GM23338 (cell line): ENCODE results near the gene HCRT. TPM values are rescaled to one million over a fixed set of nuclear protein-coding genes. Genes with fewer than 3 reads are reported as not detected.
A peak's percentile ranks its signal among the peaks of the same experiment; 100 is the strongest.

Experiments used
- ATAC-seq: fragments of 200-7000 bp; cut with Tn5 transposase; 3 replicates; pipeline ENCODE4 v1.9.1; 2020
- DNase-seq: peaks from one replicate; pipeline ENCODE4 v3.0.0-alpha.2; 2015; ENCODE audit warnings: low spot score
- H2AFZ ChIP-seq: fragments of 200-600 bp; sonication (generic); 2 replicates; pipeline ENCODE4 v1.8.0; 2016; ENCODE audit warnings: antibody characterized with exemption, mild to moderate bottlenecking, moderate library complexity
- H3F3A ChIP-seq: fragments of 200-600 bp; sonication (generic); replicated peaks from 2 replicates; pipeline ENCODE4 v1.8.0; 2017; ENCODE audit warnings: antibody characterized with exemption, mixed run types, low read depth
- H3K27ac ChIP-seq: fragments of 200-600 bp; sonication (generic); 2 replicates; pipeline ENCODE4 v1.6.1; 2016; ENCODE audit warnings: low read depth
- H3K27me3 ChIP-seq: fragments of 200-600 bp; sonication (generic); 2 replicates; pipeline ENCODE4 v1.8.0; 2016; ENCODE audit warnings: mild to moderate bottlenecking, mixed run types, moderate library complexity; ENCODE audit not compliant: insufficient read depth
- H3K36me3 ChIP-seq: fragments of 200-600 bp; sonication (generic); 2 replicates; pipeline ENCODE4 v1.8.0; 2016; ENCODE audit warnings: mild to moderate bottlenecking; ENCODE audit not compliant: insufficient read depth
- H3K4me1 ChIP-seq: fragments of 200-600 bp; sonication (generic); 2 replicates; pipeline ENCODE4 v1.8.0; 2016; ENCODE audit warnings: mild to moderate bottlenecking, moderate library complexity; ENCODE audit not compliant: insufficient read depth
- H3K4me2 ChIP-seq: fragments of 200-600 bp; sonication (generic); 2 replicates; pipeline ENCODE4 v1.7.1; 2017; ENCODE audit warnings: mixed run types
- H3K4me3 ChIP-seq: fragments of 200-600 bp; sonication (generic); 2 replicates; pipeline ENCODE4 v1.6.1; 2016; ENCODE audit warnings: mixed run types
- H3K79me2 ChIP-seq: fragments of 200-600 bp; sonication (generic); replicated peaks from 2 replicates; pipeline ENCODE4 v1.8.0; 2017; ENCODE audit warnings: mild to moderate bottlenecking; ENCODE audit not compliant: insufficient read depth
- H3K9me2 ChIP-seq: fragments of 200-600 bp; sonication (generic); 2 replicates; pipeline ENCODE4 v1.8.0; 2017; ENCODE audit not compliant: insufficient read depth
- H4K20me1 ChIP-seq: fragments of 200-600 bp; sonication (generic); replicated peaks from 2 replicates; pipeline ENCODE4 v1.8.0; 2017; ENCODE audit warnings: mild to moderate bottlenecking; ENCODE audit not compliant: insufficient read depth
- H3K27ac Mint-ChIP-seq: 2 replicates; pipeline ENCODE4 v1.8.0; 2020; ENCODE audit warnings: inconsistent platforms, mild to moderate bottlenecking, moderate library complexity, mixed read lengths
- H3K27me3 Mint-ChIP-seq: 3 replicates; pipeline ENCODE4 v1.8.0; 2022; ENCODE audit warnings: low read depth, mild to moderate bottlenecking, moderate library complexity, mixed read lengths, inconsistent platforms; ENCODE audit not compliant: insufficient read depth, poor library complexity
- H3K36me3 Mint-ChIP-seq: 3 replicates; pipeline ENCODE4 v1.8.0; 2021; ENCODE audit warnings: low read depth, mild to moderate bottlenecking, inconsistent platforms, moderate library complexity, mixed read lengths
- H3K4me1 Mint-ChIP-seq: 3 replicates; pipeline ENCODE4 v1.8.0; 2020; ENCODE audit warnings: mild to moderate bottlenecking, inconsistent platforms, mixed read lengths
- H3K4me3 Mint-ChIP-seq: 3 replicates; pipeline ENCODE4 v1.8.0; 2021; ENCODE audit warnings: moderate library complexity, mild to moderate bottlenecking, inconsistent platforms, mixed read lengths
- H3K9me3 Mint-ChIP-seq: 3 replicates; pipeline ENCODE4 v1.8.0; 2020; ENCODE audit warnings: moderate library complexity, mild to moderate bottlenecking, inconsistent platforms, mixed read lengths
- CREB1 ChIP-seq: fragments of 250-450 bp; sonication (Bioruptor Pico); IDR thresholded peaks from 2 replicates; pipeline ENCODE4 v1.5.0; 2020; ENCODE audit warnings: low read depth, mild to moderate bottlenecking, moderate library complexity
- ZNF331 ChIP-seq: fragments of 250-450 bp; sonication (Bioruptor Pico); IDR thresholded peaks from 2 replicates; pipeline ENCODE4 v1.5.0; 2020; ENCODE audit warnings: low read depth, mild to moderate bottlenecking, moderate library complexity
- polyA plus RNA-seq: library from polyadenylated mRNA; unstranded; fragments of >200 nt; fragmentation: Nextera tagmentation; extraction: Ambion mirVana; gene quantifications from 2 replicates; pipeline ENCODE4 v1.2.1, GENCODE V29; 2016
- total RNA-seq: library from RNA; depleted of rRNA; stranded (reverse); fragments of >200 nt; shearing (Covaris generic); gene quantifications from 2 replicates; pipeline ENCODE4 v1.2.3, GENCODE V29; 2014
- TF ChIP-seq, protein P1 (sequence below): fragments of 250-450 bp; sonication (Bioruptor Pico); IDR thresholded peaks from 2 replicates; pipeline ENCODE4 v1.5.0; 2020; ENCODE audit warnings: mild to moderate bottlenecking, moderate library complexity
- TF ChIP-seq, protein P2 (sequence below): IDR thresholded peaks from one replicate; pipeline ENCODE4 v1.6.1; 2018; ENCODE audit warnings: antibody characterized with exemption; ENCODE audit not compliant: unreplicated experiment
- TF ChIP-seq, protein P3 (sequence below), 2 experiments: fragments of 200-600 bp in 1 of 2; sonication (generic) in 1 of 2; conservative IDR thresholded peaks; 2 replicates each; pipeline versions ENCODE4 v1.5.1 to v1.6.1; 2016 to 2017; ENCODE audit warnings: antibody characterized with exemption in 2 of 2, low read depth in 2 of 2, mild to moderate bottlenecking in 2 of 2, moderate library complexity in 1 of 2

Gene HCRT
- total and polyA plus RNA-seq, 2 experiments from 2014 or later, result not detected

DNA sequence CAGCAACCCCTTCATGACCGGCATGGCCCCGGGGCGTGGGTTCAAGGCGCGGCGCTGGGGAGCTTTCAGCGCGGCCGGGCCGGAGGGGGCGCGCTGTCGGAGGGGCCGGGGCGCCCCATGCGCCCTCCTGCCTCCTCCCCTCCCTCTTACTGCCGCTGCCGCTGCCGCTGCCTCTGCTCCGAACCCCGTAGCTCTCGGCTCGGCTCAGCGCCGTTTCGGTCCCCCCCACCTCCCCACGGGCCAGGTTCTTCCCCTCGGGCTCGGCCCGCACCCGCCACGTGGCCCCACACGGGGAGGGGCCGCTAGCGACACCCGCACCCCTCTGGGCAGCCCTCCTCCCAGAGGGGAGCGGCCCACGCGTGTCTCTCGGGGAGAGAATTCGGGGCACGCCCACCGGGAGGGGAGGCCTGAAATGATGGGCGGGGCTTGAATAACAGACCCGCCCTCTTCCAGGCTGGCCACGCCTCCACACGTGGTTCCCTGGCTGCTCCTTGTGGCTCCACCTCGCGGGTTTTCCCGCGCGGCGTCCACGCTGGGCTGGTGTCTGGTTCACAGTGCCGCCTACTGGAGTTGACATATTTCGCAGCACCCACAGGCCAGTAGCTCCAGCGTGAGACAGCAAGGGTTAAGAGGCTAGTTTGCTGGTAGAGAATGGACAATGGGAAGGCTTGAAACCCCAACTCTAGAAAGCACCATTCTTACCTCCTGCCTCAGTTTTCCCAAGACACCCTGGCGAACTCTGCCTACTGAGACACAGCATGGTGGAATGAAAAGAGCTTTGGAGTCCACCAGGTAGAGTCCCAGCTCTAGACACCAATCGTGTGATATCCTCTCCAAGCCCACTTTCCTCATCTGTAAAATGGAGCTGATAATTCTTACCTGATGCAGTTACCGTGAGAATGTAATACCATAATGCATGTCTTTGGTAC lies 4.1 kb downstream of the HCRT start, which contains the start of gene KCNH4:
KCNH4 (minus strand) TSS at position 221 of the 929 bp plus-strand sequence; CDS start at position 24, 197 bp downstream.
- H3K36me3 ChIP-seq, result no peaks in the 10 kb centered on the region
- Mint-ChIP-seq H3K4me1 (peaks cover 33% of the 10 kb centered on the region), H3K36me3 (no peaks in the 10 kb centered on the region), H3K27ac (no peak within 1 kb of the TSS), H3K27me3 (peaks cover 52% of the 10 kb centered on the region), H3K9me3 (no peaks in the 10 kb centered on the region), H3K4me3 (peak within 1 kb of the TSS; percentile 82)
- H2AFZ ChIP-seq, result peak within 1 kb of the TSS; percentile 91
- H3K27me3 ChIP-seq, result peaks cover 50% of the 10 kb centered on the region
- H4K20me1 ChIP-seq, result peaks cover 4% of the 10 kb centered on the region; the same call in 1 of the 2 replicates
- H3K4me3 ChIP-seq, result peak within 1 kb of the TSS; percentile 84
- TF ChIP-seq, protein P1, sequence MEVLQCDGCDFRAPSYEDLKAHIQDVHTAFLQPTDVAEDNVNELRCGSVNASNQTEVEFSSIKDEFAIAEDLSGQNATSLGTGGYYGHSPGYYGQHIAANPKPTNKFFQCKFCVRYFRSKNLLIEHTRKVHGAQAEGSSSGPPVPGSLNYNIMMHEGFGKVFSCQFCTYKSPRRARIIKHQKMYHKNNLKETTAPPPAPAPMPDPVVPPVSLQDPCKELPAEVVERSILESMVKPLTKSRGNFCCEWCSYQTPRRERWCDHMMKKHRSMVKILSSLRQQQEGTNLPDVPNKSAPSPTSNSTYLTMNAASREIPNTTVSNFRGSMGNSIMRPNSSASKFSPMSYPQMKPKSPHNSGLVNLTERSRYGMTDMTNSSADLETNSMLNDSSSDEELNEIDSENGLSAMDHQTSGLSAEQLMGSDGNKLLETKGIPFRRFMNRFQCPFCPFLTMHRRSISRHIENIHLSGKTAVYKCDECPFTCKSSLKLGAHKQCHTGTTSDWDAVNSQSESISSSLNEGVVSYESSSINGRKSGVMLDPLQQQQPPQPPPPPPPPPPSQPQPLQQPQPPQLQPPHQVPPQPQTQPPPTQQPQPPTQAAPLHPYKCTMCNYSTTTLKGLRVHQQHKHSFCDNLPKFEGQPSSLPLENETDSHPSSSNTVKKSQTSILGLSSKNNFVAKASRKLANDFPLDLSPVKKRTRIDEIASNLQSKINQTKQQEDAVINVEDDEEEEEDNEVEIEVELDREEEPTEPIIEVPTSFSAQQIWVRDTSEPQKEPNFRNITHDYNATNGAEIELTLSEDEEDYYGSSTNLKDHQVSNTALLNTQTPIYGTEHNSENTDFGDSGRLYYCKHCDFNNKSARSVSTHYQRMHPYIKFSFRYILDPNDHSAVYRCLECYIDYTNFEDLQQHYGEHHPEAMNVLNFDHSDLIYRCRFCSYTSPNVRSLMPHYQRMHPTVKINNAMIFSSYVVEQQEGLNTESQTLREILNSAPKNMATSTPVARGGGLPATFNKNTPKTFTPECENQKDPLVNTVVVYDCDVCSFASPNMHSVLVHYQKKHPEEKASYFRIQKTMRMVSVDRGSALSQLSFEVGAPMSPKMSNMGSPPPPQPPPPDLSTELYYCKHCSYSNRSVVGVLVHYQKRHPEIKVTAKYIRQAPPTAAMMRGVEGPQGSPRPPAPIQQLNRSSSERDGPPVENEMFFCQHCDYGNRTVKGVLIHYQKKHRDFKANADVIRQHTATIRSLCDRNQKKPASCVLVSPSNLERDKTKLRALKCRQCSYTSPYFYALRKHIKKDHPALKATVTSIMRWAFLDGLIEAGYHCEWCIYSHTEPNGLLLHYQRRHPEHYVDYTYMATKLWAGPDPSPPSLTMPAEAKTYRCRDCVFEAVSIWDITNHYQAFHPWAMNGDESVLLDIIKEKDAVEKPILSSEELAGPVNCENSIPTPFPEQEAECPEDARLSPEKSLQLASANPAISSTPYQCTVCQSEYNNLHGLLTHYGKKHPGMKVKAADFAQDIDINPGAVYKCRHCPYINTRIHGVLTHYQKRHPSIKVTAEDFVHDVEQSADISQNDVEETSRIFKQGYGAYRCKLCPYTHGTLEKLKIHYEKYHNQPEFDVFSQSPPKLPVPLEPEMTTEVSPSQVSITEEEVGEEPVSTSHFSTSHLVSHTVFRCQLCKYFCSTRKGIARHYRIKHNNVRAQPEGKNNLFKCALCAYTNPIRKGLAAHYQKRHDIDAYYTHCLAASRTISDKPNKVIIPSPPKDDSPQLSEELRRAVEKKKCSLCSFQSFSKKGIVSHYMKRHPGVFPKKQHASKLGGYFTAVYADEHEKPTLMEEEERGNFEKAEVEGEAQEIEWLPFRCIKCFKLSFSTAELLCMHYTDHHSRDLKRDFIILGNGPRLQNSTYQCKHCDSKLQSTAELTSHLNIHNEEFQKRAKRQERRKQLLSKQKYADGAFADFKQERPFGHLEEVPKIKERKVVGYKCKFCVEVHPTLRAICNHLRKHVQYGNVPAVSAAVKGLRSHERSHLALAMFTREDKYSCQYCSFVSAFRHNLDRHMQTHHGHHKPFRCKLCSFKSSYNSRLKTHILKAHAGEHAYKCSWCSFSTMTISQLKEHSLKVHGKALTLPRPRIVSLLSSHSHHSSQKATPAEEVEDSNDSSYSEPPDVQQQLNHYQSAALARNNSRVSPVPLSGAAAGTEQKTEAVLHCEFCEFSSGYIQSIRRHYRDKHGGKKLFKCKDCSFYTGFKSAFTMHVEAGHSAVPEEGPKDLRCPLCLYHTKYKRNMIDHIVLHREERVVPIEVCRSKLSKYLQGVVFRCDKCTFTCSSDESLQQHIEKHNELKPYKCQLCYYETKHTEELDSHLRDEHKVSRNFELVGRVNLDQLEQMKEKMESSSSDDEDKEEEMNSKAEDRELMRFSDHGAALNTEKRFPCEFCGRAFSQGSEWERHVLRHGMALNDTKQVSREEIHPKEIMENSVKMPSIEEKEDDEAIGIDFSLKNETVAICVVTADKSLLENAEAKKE (CRISPR knock-in tag), result no peak
- TF ChIP-seq, protein P2, sequence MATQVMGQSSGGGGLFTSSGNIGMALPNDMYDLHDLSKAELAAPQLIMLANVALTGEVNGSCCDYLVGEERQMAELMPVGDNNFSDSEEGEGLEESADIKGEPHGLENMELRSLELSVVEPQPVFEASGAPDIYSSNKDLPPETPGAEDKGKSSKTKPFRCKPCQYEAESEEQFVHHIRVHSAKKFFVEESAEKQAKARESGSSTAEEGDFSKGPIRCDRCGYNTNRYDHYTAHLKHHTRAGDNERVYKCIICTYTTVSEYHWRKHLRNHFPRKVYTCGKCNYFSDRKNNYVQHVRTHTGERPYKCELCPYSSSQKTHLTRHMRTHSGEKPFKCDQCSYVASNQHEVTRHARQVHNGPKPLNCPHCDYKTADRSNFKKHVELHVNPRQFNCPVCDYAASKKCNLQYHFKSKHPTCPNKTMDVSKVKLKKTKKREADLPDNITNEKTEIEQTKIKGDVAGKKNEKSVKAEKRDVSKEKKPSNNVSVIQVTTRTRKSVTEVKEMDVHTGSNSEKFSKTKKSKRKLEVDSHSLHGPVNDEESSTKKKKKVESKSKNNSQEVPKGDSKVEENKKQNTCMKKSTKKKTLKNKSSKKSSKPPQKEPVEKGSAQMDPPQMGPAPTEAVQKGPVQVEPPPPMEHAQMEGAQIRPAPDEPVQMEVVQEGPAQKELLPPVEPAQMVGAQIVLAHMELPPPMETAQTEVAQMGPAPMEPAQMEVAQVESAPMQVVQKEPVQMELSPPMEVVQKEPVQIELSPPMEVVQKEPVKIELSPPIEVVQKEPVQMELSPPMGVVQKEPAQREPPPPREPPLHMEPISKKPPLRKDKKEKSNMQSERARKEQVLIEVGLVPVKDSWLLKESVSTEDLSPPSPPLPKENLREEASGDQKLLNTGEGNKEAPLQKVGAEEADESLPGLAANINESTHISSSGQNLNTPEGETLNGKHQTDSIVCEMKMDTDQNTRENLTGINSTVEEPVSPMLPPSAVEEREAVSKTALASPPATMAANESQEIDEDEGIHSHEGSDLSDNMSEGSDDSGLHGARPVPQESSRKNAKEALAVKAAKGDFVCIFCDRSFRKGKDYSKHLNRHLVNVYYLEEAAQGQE, result peak; percentile 17
- no peak for TF ChIP-seq ZNF331 (CRISPR knock-in tag)
- TF ChIP-seq, protein P3, sequence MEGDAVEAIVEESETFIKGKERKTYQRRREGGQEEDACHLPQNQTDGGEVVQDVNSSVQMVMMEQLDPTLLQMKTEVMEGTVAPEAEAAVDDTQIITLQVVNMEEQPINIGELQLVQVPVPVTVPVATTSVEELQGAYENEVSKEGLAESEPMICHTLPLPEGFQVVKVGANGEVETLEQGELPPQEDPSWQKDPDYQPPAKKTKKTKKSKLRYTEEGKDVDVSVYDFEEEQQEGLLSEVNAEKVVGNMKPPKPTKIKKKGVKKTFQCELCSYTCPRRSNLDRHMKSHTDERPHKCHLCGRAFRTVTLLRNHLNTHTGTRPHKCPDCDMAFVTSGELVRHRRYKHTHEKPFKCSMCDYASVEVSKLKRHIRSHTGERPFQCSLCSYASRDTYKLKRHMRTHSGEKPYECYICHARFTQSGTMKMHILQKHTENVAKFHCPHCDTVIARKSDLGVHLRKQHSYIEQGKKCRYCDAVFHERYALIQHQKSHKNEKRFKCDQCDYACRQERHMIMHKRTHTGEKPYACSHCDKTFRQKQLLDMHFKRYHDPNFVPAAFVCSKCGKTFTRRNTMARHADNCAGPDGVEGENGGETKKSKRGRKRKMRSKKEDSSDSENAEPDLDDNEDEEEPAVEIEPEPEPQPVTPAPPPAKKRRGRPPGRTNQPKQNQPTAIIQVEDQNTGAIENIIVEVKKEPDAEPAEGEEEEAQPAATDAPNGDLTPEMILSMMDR (conservative IDR thresholded peaks at IDR 0.05; ENCODE audit: low read depth in 2 of 2), result peak; percentile 39 to 64; a peak in 3 of 4 replicates
- peak; percentile 36; the same call in 1 of the 2 replicates for TF ChIP-seq CREB1
- H3F3A ChIP-seq, result peaks cover 14% of the 10 kb centered on the region
- DNase-seq, result peak; percentile 73
- H3K4me2 ChIP-seq, result peak within 1 kb of the TSS; percentile 96
- no peaks in the 10 kb centered on the region for H3K79me2 ChIP-seq
- no peaks in the 10 kb centered on the region for H3K9me2 ChIP-seq
- H3K4me1 ChIP-seq, result peaks cover 13% of the 10 kb centered on the region; the same call in 1 of the 2 replicates
- no peak within 1 kb of the TSS for H3K27ac ChIP-seq
- peak; percentile 36 for ATAC-seq
